ENCODE measurements around the gene AKT2.

AKT2 gene

DNA sequence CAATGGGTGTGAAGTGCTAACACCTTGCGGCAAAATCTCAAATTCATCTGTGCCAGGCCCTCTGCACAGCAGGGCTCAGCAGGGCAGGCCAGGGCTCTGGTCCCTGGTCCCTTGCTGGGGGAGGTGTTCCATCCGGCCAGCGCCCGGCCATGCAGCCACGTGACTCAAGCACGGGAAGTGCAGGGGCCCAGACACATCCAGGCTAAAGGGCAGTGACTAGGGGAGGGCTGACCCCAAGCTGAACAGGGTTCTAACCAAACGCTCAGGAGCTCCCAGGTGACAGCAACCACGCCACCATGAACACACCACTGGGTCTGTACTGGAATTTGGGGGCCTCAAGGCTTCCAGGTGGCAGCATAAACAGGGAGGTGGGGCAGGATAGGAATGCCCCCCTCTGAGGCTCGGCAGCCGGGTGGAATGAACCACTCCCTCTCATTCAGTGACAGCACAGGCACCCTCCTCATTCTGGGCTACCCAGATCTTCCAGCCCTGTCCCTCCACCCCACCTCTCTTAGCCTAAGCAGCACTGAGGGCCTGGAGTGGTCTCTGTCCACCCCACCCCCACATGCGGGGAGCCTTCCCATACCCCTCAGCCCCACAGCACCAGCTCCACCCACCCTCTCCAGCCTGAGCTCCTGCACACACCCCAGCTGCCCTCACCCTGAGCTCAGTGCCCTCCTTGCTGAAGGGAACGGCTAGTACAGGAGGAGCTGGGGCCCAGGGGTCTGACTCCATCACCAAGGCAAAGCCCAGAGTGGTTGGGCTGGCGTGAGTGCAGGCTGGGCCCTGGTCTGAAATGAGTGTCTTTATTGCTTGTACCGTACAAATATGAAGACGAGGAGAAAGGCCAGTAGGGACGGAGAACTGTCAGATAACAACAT is 53.4 kb downstream of the AKT2 start:
- Histone ChIP-seq H3K27me3 (ENCODE audit: control insufficient read depth, insufficient read depth, low read length) (peaks cover 5% of the 10 kb centered on the region; the same call in 1 of the 2 replicates), H3K4me3 (ENCODE audit: low read depth, low read length) (peak overlapping the region; percentile 30; the same call in 1 of the 2 replicates), H3K27ac (ENCODE audit: low read depth, low read length) (peak overlapping the region; percentile 73; the same call in 1 of the 2 replicates), H3K9ac (ENCODE audit: low read length) (peak overlapping the region; percentile 53), H3K36me3 (ENCODE audit: control insufficient read depth, insufficient read depth, low read length) (peaks cover 23% of the 10 kb centered on the region), H3K4me1 (ENCODE audit: control insufficient read depth, insufficient read depth, low read length) (peaks cover 37% of the 10 kb centered on the region), H3K9me3 (ENCODE audit: control insufficient read depth, insufficient read depth, low read depth, low read length) (no peaks in the 10 kb centered on the region)

DNA sequence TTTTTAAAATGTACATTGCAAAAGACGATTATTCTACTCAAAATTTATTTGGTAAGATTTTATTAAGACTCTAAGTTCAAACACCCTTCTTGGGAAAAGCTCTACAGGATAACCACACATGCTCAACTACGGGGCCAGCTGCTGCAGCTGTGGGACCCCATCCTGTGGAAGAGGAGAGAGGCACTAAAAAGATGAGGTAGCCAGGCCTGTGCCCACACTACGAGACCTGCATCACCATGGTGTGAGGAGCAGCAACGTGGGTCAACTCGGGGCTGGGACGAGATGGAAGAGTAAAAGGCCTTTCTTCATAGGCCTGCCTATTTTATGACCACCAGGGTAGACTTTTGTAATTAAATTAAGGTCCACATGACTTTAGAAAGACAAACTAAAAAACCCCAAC is 54.1 kb downstream of the AKT2 start:
- Histone ChIP-seq H3K36me3 (ENCODE audit: control insufficient read depth, insufficient read depth, low read length) (peaks cover 16% of the 10 kb centered on the region), H3K4me1 (ENCODE audit: control insufficient read depth, insufficient read depth, low read length) (peaks cover 43% of the 10 kb centered on the region), H3K9ac (ENCODE audit: low read length) (peak overlapping the region; percentile 16), H3K9me3 (ENCODE audit: control insufficient read depth, insufficient read depth, low read depth, low read length) (no peaks in the 10 kb centered on the region), H3K4me3 (ENCODE audit: low read depth, low read length) (no peak overlapping the region; the same call in 1 of the 2 replicates), H3K27ac (ENCODE audit: low read depth, low read length) (peak overlapping the region; percentile 73; the same call in 1 of the 2 replicates), H3K27me3 (ENCODE audit: control insufficient read depth, insufficient read depth, low read length) (peaks cover 12% of the 10 kb centered on the region; the same call in 1 of the 2 replicates)

DNA sequence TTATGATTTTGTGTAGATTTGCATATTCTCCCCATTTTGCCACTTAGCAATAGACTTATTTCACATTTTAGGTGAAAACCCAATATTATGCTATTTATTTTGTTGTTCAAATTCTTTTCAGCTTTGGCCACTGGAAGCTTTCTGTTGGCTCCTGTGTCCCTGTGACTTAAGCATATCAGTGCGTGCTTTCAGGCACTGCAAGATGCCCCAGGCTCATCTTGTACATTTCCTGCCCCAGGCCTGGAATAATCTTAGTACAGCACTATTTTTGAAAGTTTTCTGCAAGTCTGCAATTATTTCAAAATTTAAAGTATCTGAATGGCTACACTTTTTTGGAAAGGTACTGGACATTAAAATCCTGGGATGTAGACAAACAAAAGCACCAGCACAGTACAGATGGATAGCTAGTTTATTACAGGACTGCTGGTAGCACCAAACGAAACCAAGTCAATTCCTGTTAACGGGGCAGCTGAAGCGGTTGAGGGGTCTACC is 55.2 kb downstream of the AKT2 start:
- peaks cover 48% of the 10 kb centered on the region for H3K4me1 ChIP-seq (ENCODE audit: control insufficient read depth, insufficient read depth, low read length)

DNA sequence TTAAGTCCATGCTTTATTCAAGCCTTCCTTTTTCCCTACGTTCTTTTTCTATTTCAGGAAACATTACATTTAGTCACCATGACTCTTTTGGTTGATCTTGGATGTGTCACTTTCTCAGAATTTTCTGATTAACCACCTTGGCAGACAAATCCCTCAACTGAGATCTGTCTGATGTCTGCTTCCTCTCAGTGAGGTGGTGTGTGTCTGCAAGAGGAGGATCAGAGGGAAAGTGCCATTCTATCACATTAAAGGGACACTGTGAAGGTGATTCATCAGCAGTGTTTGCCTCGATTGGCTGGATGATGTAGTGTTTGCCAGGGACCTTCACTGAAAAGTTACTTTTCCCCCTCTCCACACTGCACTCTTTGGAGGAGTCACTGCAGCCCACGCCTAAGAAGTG is 55.7 kb downstream of the AKT2 start:
- Histone ChIP-seq H3K4me1 (ENCODE audit: control insufficient read depth, insufficient read depth, low read length) (peaks cover 48% of the 10 kb centered on the region), H3K9ac (ENCODE audit: low read length) (no peak overlapping the region), H3K36me3 (ENCODE audit: control insufficient read depth, insufficient read depth, low read length) (0 out of 2 replicates have a peak, but pooled peaks cover under 1% of the 10 kb centered on the region), H3K4me3 (ENCODE audit: low read depth, low read length) (no peak overlapping the region), H3K9me3 (ENCODE audit: control insufficient read depth, insufficient read depth, low read depth, low read length) (no peaks in the 10 kb centered on the region), H3K27ac (ENCODE audit: low read depth, low read length) (no peak overlapping the region), H3K27me3 (ENCODE audit: control insufficient read depth, insufficient read depth, low read length) (peaks cover 21% of the 10 kb centered on the region; the same call in 1 of the 2 replicates)

More for the DNA sequence above, 55.2 kb downstream of the AKT2 start:
- Histone ChIP-seq H3K4me3 (ENCODE audit: low read depth, low read length) (no peak overlapping the region), H3K9me3 (ENCODE audit: control insufficient read depth, insufficient read depth, low read depth, low read length) (no peaks in the 10 kb centered on the region), H3K27me3 (ENCODE audit: control insufficient read depth, insufficient read depth, low read length) (peaks cover 21% of the 10 kb centered on the region; the same call in 1 of the 2 replicates), H3K27ac (ENCODE audit: low read depth, low read length) (no peak overlapping the region), H3K36me3 (ENCODE audit: control insufficient read depth, insufficient read depth, low read length) (peaks cover 5% of the 10 kb centered on the region), H3K9ac (ENCODE audit: low read length) (no peak overlapping the region)

DNA sequence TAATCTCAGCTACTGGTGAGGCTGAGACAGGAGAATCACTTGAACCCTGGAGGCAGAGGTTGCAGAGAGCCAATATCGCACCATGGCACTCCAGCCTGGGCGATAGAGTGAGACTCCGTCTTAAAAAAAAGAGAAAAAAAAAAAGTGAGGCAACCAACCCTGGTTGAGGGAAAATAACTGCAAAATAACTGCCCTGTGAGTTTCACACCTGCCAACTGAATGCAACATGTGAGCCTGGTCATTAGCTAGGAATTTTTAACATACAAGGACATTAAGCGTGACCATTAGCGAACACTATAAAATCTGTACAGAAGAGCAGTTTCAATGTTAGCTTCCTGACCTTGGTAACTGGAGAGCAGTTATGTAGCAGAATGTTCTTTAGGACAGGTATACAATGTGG is 56.3 kb downstream of the AKT2 start:
- Histone ChIP-seq H3K27ac (ENCODE audit: low read depth, low read length) (no peak overlapping the region), H3K4me1 (ENCODE audit: control insufficient read depth, insufficient read depth, low read length) (peaks cover 48% of the 10 kb centered on the region)

DNA sequence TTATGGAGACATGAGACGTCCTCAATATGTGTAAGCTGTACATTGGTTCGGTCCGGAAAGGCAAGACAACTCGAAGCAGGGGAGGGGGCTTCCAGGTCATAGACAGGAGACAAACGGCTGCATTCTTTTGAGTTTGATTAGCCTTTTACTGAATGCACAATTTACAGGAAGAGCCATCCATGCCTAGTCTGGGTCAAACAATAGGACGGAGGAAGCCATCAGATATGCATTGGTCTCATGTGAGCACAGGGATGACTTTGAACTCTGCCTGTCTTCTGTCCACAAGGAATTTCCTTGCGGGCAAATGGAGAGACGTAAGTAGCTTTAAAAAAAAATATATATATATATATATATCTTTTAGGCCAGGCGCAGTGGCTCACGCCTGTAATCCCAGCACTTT is 56.8 kb downstream of the AKT2 start:
- H3K4me3 ChIP-seq (ENCODE audit: low read depth, low read length), result no peak overlapping the region
- no peak overlapping the region for H3K27ac ChIP-seq (ENCODE audit: low read depth, low read length)
- H3K27me3 ChIP-seq (ENCODE audit: control insufficient read depth, insufficient read depth, low read length), result peaks cover 28% of the 10 kb centered on the region
- H3K9me3 ChIP-seq (ENCODE audit: control insufficient read depth, insufficient read depth, low read depth, low read length), result no peaks in the 10 kb centered on the region
- no peaks in the 10 kb centered on the region for H3K36me3 ChIP-seq (ENCODE audit: control insufficient read depth, insufficient read depth, low read length)
- H3K9ac ChIP-seq (ENCODE audit: low read length), result no peak overlapping the region
- H3K4me1 ChIP-seq (ENCODE audit: control insufficient read depth, insufficient read depth, low read length), result peaks cover 48% of the 10 kb centered on the region

More for the DNA sequence above, 56.3 kb downstream of the AKT2 start:
- Histone ChIP-seq H3K27me3 (ENCODE audit: control insufficient read depth, insufficient read depth, low read length) (peaks cover 23% of the 10 kb centered on the region; the same call in 1 of the 2 replicates), H3K36me3 (ENCODE audit: control insufficient read depth, insufficient read depth, low read length) (no peaks in the 10 kb centered on the region), H3K4me3 (ENCODE audit: low read depth, low read length) (no peak overlapping the region), H3K9me3 (ENCODE audit: control insufficient read depth, insufficient read depth, low read depth, low read length) (no peaks in the 10 kb centered on the region), H3K9ac (ENCODE audit: low read length) (no peak overlapping the region)

DNA sequence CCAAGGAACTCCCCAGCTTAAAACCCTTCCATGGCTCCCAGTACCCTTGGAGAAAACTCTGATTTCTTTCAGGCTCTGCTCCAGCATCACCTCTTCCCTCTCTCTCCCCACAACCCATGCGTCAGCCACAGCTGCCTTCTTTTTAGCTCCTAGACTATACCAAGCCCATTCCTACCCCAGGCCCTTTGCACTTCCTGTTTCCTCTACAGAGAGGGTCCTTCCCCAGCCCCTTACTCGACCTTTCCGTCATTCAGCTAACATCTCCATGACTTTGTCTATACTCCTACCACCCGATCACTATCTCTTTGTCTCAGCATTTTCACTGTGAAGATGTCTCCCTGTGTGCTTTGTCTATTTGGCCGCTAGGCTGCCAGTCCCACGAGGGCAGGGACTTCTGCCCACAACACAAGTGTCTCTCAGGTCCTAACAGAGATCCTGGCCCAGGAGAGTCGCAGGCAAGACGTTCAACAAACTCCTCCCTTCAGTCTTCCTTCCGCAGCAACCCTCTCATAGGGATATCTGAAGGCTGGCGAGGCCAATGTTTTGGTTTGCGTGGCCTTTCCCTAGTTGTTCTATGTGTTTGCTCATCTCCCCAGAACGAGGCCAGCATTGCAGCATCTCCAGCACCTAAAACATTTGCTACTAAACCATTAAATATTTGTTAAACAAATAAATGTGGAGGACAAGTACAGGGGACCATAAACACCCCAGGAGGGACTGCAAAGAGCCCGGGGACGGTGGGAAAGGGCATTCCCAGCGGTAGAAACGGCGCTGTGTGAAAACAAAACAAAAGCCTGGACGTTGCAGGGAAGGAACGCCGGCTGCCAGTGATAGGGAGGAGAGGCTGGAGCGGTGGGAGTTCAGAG is 59.5 kb downstream of the AKT2 start:
- H3K27ac ChIP-seq (ENCODE audit: low read depth, low read length), result no peak overlapping the region
- H3K4me1 ChIP-seq (ENCODE audit: control insufficient read depth, insufficient read depth, low read length), result peaks cover 30% of the 10 kb centered on the region; the same call in 1 of the 2 replicates
- H3K9me3 ChIP-seq (ENCODE audit: control insufficient read depth, insufficient read depth, low read depth, low read length), result no peaks in the 10 kb centered on the region
- peak overlapping the region; percentile 37; the same call in 1 of the 2 replicates for H3K4me3 ChIP-seq (ENCODE audit: low read depth, low read length)
- no peaks in the 10 kb centered on the region for H3K36me3 ChIP-seq (ENCODE audit: control insufficient read depth, insufficient read depth, low read length)
- no peak overlapping the region for H3K9ac ChIP-seq (ENCODE audit: low read length)
- peaks cover 38% of the 10 kb centered on the region for H3K27me3 ChIP-seq (ENCODE audit: control insufficient read depth, insufficient read depth, low read length)

DNA sequence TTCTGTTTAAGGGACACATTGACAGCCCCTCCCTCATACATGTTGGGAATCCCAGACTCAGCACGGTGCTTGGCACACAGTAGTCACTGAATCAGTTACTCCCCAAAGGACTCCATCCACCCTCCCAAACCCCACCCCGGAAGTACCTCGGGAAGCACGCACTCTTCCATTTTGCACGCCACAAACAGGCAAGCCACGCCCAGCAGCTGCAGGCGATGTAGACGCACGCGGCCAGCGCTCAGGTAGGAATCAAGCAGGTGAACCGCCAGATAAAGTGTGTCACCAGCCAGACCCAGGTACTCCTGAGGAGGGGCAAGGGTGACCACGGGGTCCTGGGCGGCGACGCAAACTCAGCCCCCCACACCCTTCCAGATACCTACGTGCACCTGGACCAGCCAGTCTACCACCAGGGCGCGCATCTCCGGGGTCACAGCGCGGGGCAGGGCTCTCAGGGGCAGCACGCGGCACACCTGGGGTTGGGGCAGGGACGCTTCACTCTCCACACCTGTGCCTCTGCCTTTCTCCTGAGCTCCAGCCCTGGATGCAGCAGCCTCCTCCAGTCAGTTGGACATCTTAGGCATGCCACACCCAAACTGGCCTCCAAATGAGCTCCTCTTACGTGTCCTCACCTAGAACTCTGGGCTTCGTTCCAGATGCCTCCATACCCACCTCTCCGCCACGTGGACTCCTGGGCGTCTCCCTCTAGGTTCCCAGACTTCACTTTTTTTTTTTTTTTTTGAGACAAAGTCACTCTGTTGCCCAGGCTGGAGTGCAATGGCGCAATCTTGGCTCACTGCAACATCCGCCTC is 60.6 kb downstream of the AKT2 start:
- no peaks in the 10 kb centered on the region for H3K36me3 ChIP-seq (ENCODE audit: control insufficient read depth, insufficient read depth, low read length)
- H3K9me3 ChIP-seq (ENCODE audit: control insufficient read depth, insufficient read depth, low read depth, low read length), result no peaks in the 10 kb centered on the region
- no peak overlapping the region for H3K4me3 ChIP-seq (ENCODE audit: low read depth, low read length)
- H3K9ac ChIP-seq (ENCODE audit: low read length), result no peak overlapping the region
- peaks cover 49% of the 10 kb centered on the region for H3K27me3 ChIP-seq (ENCODE audit: control insufficient read depth, insufficient read depth, low read length)
- H3K4me1 ChIP-seq (ENCODE audit: control insufficient read depth, insufficient read depth, low read length), result peaks cover 20% of the 10 kb centered on the region; the same call in 1 of the 2 replicates
- H3K27ac ChIP-seq (ENCODE audit: low read depth, low read length), result no peak overlapping the region

DNA sequence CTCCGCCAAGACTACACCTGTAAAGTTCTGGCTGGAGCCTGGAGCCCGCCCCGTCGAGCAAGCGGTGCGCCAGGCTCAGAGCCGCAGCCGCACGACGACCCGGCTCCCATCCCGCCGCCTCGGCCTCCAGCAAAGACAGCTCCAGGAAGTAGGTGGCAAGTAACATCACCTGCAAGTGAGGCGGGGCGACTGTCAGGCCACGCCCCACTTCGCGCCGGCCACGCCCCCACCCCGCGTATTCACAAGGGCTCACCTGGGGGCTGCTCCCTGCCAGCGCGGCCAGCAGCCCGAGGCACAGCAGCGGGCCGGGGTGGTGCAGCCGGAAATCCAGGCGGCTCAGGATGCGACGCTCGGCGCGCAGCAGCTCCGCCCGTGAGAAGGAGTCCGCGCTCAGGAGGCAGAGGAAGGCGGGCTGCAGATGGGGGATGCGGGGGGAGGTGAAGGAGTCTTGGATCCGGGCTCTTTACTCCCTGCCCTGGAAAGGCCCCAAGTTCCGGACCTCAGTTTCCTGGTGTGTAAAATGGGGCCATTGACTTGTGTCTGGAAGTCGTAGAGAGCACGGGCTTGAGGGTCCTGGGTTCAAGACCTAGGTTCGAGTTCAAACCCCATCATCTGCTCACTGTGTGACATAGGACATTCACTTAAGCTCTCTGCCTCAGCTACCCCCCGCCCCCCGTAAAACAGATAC is 61.9 kb downstream of the AKT2 start:
- no peak overlapping the region for H3K27ac ChIP-seq (ENCODE audit: low read depth, low read length)
- peak overlapping the region; percentile 46 for H3K4me3 ChIP-seq (ENCODE audit: low read depth, low read length)
- peaks cover 61% of the 10 kb centered on the region for H3K27me3 ChIP-seq (ENCODE audit: control insufficient read depth, insufficient read depth, low read length)
- no peak overlapping the region for H3K9ac ChIP-seq (ENCODE audit: low read length)
- no peaks in the 10 kb centered on the region for H3K9me3 ChIP-seq (ENCODE audit: control insufficient read depth, insufficient read depth, low read depth, low read length)
- H3K4me1 ChIP-seq (ENCODE audit: control insufficient read depth, insufficient read depth, low read length), result peaks cover 15% of the 10 kb centered on the region; the same call in 1 of the 2 replicates
- no peaks in the 10 kb centered on the region for H3K36me3 ChIP-seq (ENCODE audit: control insufficient read depth, insufficient read depth, low read length)

Data from HUES6 (cell line).